Left colon (tissue), 2 donors: Measurements from ENCODE around the gene GRID2. TPM values are rescaled to one million over a fixed set of nuclear protein-coding genes. Genes with fewer than 3 reads are reported as not detected.
"Not testable (repeated sequence)": the region's sequence is repeated elsewhere in the genome, so short reads cannot be mapped to it uniquely, and the experiment has no call there.

ENCODE experiments used
- ATAC-seq: fragments of 200-7000 bp; cut with Tn5 transposase; one replicate; pipeline ENCODE4 v1.9.1; 2020; ENCODE audit warnings: mild to moderate bottlenecking, moderate library complexity
- DNase-seq, 2 donors: peaks; one replicate each; pipeline ENCODE4 v3.0.0-alpha.2; 2020
- intact Hi-C, 2 donors: fragments of 100-400 bp; cut with DNase I in 1 of 2; cut with micrococcal nuclease in 1 of 2; formaldehyde crosslinking; loops; one replicate each; pipeline versions ENCODE4 v1.11.2 to v1.14.0; 2022; cut with DNase I, micrococcal nuclease
- long read RNA-seq: library from polyadenylated mRNA; unstranded; transcript quantifications from one replicate; pipeline ENCODE4 v2.0.0, GENCODE V29; 2021
- total RNA-seq, 2 donors: library from RNA; stranded (reverse); fragmentation: NEBNext Ultra II Directional; extraction: Animal tissue kit (Norgen Biotek cat#: 25700); gene quantifications; one replicate each; pipeline ENCODE4 v1.2.1, GENCODE V29; 2021
- donor health status: DM: no; HTN: no; CAD: no.
- donor health status: DM: yes; HTN: yes; CAD: no.

GRID2 gene
- not detected for total RNA-seq
- long read RNA-seq, result 0 reads

DNA sequence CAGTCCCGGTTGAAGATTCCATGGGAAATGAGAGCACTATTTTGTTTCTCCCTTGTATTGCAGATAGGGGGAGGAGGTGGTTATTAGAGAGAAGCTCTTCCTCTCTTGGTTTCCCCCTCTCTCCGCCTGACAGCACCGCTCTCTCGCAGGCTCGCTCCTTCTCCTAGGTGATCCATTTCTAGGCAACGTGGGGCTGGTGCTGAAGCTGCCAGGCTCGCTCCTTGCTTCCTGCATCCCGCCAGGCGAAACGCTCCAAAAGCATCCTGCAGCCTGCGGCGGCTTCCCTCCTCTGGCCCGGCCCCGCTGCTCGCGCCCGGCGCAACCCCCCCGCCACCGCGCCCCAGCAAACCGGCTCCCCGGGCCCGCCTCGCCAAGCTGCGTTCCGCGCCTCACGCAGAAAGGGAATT, at the start of gene GRID2:
Gene GRID2 (plus strand): TSS at position 346 of the 407 bp plus-strand sequence.
- ATAC-seq, result no peak
- DNase-seq, result no peak

DNA sequence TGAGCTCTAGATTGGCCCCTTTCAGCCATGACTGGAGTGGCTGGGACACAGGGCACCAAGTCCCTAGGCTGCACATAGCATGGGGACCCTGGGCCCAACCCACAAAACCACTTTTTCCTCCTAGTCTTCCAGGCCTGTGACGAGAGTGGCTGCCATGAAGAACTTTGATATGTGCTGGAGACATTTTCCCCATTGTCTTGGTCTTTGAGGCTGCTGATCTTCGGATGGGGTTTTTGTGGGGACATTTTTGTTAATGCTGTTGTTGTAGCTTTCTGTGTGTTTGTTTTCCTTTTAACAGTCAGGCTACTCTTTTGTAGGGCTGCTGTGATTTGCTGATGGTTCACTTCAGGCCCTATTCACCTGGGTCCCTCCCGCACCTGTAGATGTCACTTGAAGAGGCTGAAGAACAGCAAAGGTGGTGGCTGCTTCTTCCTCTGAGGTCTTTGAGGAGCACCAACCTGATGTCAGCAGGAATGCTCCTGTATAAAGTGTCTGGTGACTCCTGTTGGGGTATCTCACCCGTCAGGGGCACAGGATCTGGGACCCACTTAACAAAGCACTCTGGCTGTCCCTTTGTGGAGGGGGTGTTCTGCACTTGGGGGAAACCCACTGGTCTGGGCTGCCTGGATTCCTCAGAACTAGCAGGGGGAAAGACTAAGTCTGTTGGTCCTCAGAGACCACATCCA, 49.6 kb upstream of the GRID2 start:
- no peak for DNase-seq
- ATAC-seq, result no peak
- intact Hi-C loops, result no loop called here

More for the DNA sequence above, at the start of gene GRID2:
- intact Hi-C loops, result no loop called here

DNA sequence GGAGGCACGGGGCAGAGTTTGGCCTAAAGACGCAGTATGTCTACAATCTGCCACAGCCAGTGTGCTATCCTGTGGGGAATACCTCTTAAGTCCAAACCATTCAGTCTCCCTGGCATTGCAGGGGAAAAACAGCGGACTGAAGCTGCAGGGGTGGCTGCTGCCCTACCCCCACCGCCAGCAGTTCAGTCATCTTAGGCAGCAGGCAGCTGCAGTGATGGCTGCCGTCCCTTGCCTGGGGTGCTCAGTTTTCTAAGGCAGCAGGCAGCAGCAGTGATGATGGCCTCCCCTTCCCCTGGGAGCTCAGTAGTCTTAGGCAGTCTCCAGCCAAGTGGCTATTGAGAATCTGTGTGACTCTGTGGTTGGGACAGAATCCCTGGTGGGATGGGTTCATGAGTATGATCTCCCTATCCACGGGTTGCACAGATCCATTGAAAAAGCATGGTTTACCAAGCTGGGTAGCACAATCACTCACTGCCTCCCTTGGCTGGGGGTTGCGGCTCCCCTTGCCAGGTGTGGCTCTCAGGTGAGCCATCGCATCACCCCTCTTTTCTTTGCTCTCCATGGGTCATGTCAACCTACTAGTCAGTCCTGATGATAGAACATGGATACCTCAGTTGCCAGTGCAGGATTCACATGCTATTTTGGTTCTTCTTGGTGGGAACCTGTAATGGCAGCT, 48.9 kb upstream of the GRID2 start:
- DNase-seq, result no peak
- intact Hi-C loops, result no loop called here
- ATAC-seq, result no peak

GRCh38 chr4:92255920-92256244, 47.9 kb upstream of the GRID2 start:
- ATAC-seq, result no peak
- no peak for DNase-seq
- intact Hi-C loops, result no loop called here

GRCh38 chr4:92257931-92258857, 45.6 kb upstream of the GRID2 start:
- intact Hi-C loops, result no loop called here
- ATAC-seq, result no peak
- no peak for DNase-seq

DNA sequence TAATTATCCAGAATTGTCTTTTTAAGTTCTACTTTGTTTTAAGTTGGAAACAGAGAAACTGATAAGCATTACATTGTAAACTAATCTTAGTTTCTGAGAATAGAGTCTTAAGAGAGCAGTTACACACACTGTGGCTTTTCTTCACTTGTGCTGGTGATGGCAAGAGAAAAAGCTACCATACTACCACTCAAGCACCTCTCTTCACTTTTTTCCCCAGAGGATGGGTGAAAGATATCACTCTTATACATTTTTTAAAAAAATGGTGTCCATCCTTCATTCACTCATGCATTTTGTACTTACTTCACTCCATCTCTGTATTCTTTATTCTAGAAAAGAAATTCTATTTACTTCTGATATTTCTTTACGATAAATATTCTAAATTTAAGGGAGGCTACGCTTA, 42.5 kb upstream of the GRID2 start:
- DNase-seq (no peak), ATAC-seq (no peak)
- intact Hi-C loops, result no loop called here

GRCh38 chr4:92262371-92262770, 41.4 kb upstream of the GRID2 start:
- no peak for ATAC-seq
- DNase-seq, result no peak
- intact Hi-C loops, result no loop called here

- intact Hi-C loops, result no loop called here
- ATAC-seq (no peak), DNase-seq (no peak)
Observed at GRCh38 chr4:92263010-92263409, 40.8 kb upstream of the GRID2 start.

DNA sequence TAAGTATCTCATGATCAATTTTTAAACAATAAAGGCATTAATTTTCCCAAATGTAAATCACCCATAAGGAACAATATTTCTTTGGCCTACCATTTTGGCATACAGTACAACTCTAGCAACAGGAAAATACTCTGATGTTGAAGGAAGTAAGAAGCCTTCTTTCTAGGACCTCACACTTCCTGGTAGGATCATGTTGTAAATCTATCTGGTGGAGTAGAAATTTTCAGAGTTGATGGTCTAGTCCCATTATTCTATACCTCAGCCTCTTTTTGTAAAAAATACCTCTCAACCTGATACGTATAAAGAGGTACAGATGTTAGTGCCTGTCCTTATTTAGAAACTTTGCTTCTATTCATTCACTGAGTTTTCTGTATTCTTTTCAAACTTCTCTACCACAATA, 40.2 kb upstream of the GRID2 start:
- DNase-seq, result no peak
- intact Hi-C loops, result no loop called here
- ATAC-seq, result no peak

GRCh38 chr4:92264163-92264562, 39.6 kb upstream of the GRID2 start:
- ATAC-seq (no peak), DNase-seq (no peak)
- intact Hi-C loops, result no loop called here

DNA sequence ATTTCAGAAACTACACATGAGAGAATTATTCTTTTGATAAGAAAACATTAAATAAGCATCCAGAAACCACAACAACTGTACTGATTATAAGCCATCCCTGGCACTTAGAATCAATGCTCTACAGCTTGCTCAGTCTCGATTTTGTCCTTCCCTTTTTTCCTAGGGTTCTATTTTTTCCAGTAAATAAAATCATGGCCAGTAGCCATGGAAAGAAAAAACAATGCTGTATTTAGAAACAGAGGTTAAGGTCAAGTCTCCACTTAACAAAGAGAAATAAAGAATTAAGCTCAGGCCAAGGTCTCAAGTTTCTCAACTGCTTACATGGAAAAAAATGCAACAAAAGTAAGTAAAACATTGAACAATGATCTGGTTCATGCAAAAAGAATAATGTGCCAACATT, 38.7 kb upstream of the GRID2 start:
- DNase-seq (no peak), ATAC-seq (no peak)
- intact Hi-C loops, result no loop called here

DNA sequence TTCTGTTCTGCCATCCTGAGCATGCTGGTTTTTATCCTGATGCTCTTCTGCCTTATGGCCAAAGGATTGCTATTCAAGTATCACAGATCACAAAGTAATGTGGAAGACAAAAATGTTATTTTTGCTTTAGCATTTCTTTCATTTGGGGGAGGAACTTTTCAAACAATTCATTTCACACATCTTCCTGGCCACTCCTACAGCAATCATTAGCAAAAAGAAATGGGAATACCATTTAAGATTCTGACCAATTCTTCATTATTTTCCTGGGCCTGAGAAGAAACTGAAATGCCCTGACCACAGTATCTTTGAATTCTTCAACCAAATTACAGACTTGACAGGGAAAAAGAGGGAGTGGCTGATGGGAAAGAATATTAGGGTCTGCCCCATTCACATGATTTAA, 38.0 kb upstream of the GRID2 start:
- no peak for DNase-seq
- intact Hi-C loops, result no loop called here
- no peak for ATAC-seq

DNA sequence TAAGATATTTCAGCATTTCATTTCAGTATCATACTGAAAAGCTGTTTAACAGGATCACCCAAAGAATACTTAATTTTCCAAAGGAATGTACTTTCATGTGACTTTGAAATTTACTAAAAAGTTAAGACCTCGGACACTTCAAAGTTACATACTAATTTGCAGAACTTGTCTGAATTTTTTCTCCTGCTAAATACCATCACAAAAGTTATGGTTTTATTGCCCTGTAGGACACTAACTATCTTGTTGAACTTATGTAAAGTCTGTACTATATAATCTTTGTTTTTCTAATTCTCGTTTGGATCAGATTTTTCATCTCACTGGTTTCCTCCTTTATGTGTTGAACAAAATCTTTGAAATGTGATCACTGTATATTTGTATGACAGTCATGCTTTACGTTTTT, 37.2 kb upstream of the GRID2 start:
- intact Hi-C loops, result no loop called here
- no peak for ATAC-seq
- DNase-seq, result no peak

GRCh38 chr4:92268642-92269041, 35.1 kb upstream of the GRID2 start:
- intact Hi-C loops, result no loop called here
- ATAC-seq, result no peak
- DNase-seq, result no peak

DNA sequence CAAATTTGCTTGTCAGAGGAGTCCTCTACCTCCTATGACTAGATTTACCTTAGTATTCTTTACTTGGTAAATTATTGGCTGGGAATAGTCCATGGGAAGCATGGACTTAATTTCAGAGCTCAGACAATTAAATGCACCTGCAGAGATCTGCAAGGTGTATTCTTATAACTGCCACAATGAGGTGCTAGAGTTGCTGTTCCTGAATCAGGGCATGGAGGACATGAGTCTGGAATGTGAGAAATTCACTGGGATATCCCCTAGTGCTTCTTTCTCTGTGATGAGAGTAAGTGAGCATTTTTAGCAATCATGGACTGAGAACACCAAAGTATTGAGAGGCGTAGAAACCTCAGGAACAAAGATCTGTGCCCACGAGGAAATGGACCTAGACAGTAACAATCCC, 32.9 kb upstream of the GRID2 start:
- ATAC-seq (no peak), DNase-seq (no peak)
- intact Hi-C loops, result no loop called here

DNA sequence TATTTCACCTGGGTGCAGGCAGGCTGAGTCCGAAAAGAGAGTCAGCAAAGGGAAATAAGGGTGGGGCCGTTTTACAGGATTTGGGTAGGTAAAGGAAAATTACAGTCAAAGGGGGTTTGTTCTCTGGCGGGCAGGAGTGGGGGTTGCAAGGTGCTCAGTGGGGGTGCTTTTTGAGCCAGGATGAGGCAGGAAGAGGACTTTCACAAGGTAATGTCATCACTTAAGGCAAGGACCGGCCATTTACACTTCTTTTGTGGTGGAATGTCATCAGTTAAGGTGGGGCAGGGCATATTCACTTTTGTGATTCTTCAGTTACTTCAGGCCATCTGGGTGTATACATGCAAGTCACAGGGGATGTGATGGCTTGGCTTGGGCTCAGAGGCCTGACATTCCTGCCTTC, 32.2 kb upstream of the GRID2 start:
- intact Hi-C loops, ATAC-seq: not testable (repeated sequence)

GRCh38 chr4:92277057-92277881, 26.5 kb upstream of the GRID2 start:
- intact Hi-C loops, ATAC-seq, DNase-seq: not testable (repeated sequence)

More for the DNA sequence above, 32.2 kb upstream of the GRID2 start:
- DNase-seq, result not testable (repeated sequence)

GRCh38 chr4:92279296-92279695, 24.5 kb upstream of the GRID2 start:
- DNase-seq (no peak), ATAC-seq (no peak)
- intact Hi-C loops, result no loop called here

GRCh38 chr4:92299152-92299551, 4.6 kb upstream of the GRID2 start:
- intact Hi-C loops, result no loop called here
- no peak for DNase-seq
- ATAC-seq, result no peak
